ENCODE measurements around the gene NDFIP2. TPM values are rescaled to one million over a fixed set of nuclear protein-coding genes. Genes with fewer than 3 reads are reported as not detected.

Gene NDFIP2
- total RNA-seq, 3 donors from 2014 or later (not counting 1 experiment from before 2014, with no cell fraction given): 2.6 to 9.6 (median 3.6) TPM

GRCh38 chr13:79475569-79475968, 5.4 kb upstream of the NDFIP2 start:
- intact Hi-C loops (cut with micrococcal nuclease): no loop called here
- no peak for DNase-seq
- no peak overlapping the region for H3K27ac Mint-ChIP-seq
- TF ChIP-seq CTCF (IDR thresholded peaks at IDR 0.05): no peak
- ATAC-seq: no peak
- Histone ChIP-seq H3K36me3 (ENCODE audit: control insufficient read depth, insufficient read depth, low read length) (no peaks in the 10 kb centered on the region), H3K27me3 (ENCODE audit: control insufficient read depth, insufficient read depth, low read length) (no peaks in the 10 kb centered on the region), H3K27ac (ENCODE audit: low read length) (no peak overlapping the region), H3K9me3 (ENCODE audit: control insufficient read depth, insufficient read depth, low read length) (no peaks in the 10 kb centered on the region), H3K4me1 (ENCODE audit: control insufficient read depth, insufficient read depth, low read length) (no peaks in the 10 kb centered on the region), H3K4me3 (ENCODE audit: low read length) (no peak overlapping the region)
- WGBS (ENCODE audit: insufficient coverage): 100% methylated on average over 1 of the region's 1 CpG
- H3K4me1 Mint-ChIP-seq: peaks cover 12 to 13% of the 10 kb centered on the region in 2 donors
- peaks cover 4 to 11% of the 10 kb centered on the region in 2 donors for H3K27me3 Mint-ChIP-seq (ENCODE audit: low read depth in 2 of 2)
- no peaks in the 10 kb centered on the region for H3K36me3 Mint-ChIP-seq
- no peak overlapping the region for H3K4me3 Mint-ChIP-seq
- no peaks in the 10 kb centered on the region for H3K9me3 Mint-ChIP-seq

GRCh38 chr13:79477968-79478367, 3.0 kb upstream of the NDFIP2 start:
- H3K27me3 ChIP-seq (ENCODE audit: control insufficient read depth, insufficient read depth, low read length): peaks cover 5% of the 10 kb centered on the region
- WGBS (ENCODE audit: insufficient coverage): 93% methylated on average over 3 of the region's 3 CpGs
- no peak for ATAC-seq
- no peaks in the 10 kb centered on the region for H3K9me3 ChIP-seq (ENCODE audit: control insufficient read depth, insufficient read depth, low read length)
- no peaks in the 10 kb centered on the region for H3K36me3 ChIP-seq (ENCODE audit: control insufficient read depth, insufficient read depth, low read length)
- DNase-seq: no peak
- Mint-ChIP-seq H3K36me3 (no peaks in the 10 kb centered on the region), H3K4me1 (peaks cover 34 to 35% of the 10 kb centered on the region in 2 donors), H3K4me3 (no peak overlapping the region), H3K27ac (no peak overlapping the region), H3K27me3 (ENCODE audit: low read depth in 2 of 2) (peaks cover under 1 to 9% of the 10 kb centered on the region in 2 donors), H3K9me3 (no peaks in the 10 kb centered on the region)
- no peak for TF ChIP-seq CTCF (IDR thresholded peaks at IDR 0.05)
- H3K4me3 ChIP-seq (ENCODE audit: low read length): no peak overlapping the region
- peaks cover 11% of the 10 kb centered on the region for H3K4me1 ChIP-seq (ENCODE audit: control insufficient read depth, insufficient read depth, low read length)
- H3K27ac ChIP-seq (ENCODE audit: low read length): no peak overlapping the region
- intact Hi-C loops (cut with micrococcal nuclease): no loop called here

GRCh38 chr13:79479882-79480281, 1.1 kb upstream of the NDFIP2 start:
- intact Hi-C loops (cut with micrococcal nuclease): loop anchor here (5.0 kb wide), 2 partner anchors 57 to 997 kb away; no protein-coding TSS in a partner anchor
- no peak overlapping the region for H3K4me3 ChIP-seq (ENCODE audit: low read length)
- H3K9me3 Mint-ChIP-seq: no peaks in the 10 kb centered on the region
- H3K27ac Mint-ChIP-seq: peak overlapping the region; percentile 90 to 96
- peak overlapping the region; percentile 96 for H3K4me3 Mint-ChIP-seq
- DNase-seq (peak in 1 of 2 donors; percentile 42), ATAC-seq (peak in 1 of 3 donors; percentile 11)
- no peaks in the 10 kb centered on the region for H3K36me3 Mint-ChIP-seq
- H3K27ac ChIP-seq (ENCODE audit: low read length): no peak overlapping the region
- H3K27me3 Mint-ChIP-seq (ENCODE audit: low read depth in 2 of 2): peaks cover 10 to 14% of the 10 kb centered on the region in 2 donors
- TF ChIP-seq CTCF (IDR thresholded peaks at IDR 0.05): no peak
- peaks cover 20% of the 10 kb centered on the region for H3K27me3 ChIP-seq (ENCODE audit: control insufficient read depth, insufficient read depth, low read length)
- H3K36me3 ChIP-seq (ENCODE audit: control insufficient read depth, insufficient read depth, low read length): no peaks in the 10 kb centered on the region
- peaks cover 11% of the 10 kb centered on the region for H3K4me1 ChIP-seq (ENCODE audit: control insufficient read depth, insufficient read depth, low read length)
- H3K4me1 Mint-ChIP-seq: peaks cover 40 to 41% of the 10 kb centered on the region in 2 donors
- no peaks in the 10 kb centered on the region for H3K9me3 ChIP-seq (ENCODE audit: control insufficient read depth, insufficient read depth, low read length)
- WGBS (ENCODE audit: insufficient coverage): 29% methylated on average over 4 of the region's 5 CpGs

GRCh38 chr13:79481685-79482052, 714 bp downstream of the NDFIP2 start:
- Histone ChIP-seq H3K27ac (ENCODE audit: low read length) (no peak overlapping the region), H3K27me3 (ENCODE audit: control insufficient read depth, insufficient read depth, low read length) (peaks cover 26% of the 10 kb centered on the region), H3K4me1 (ENCODE audit: control insufficient read depth, insufficient read depth, low read length) (peaks cover 11% of the 10 kb centered on the region), H3K36me3 (ENCODE audit: control insufficient read depth, insufficient read depth, low read length) (no peaks in the 10 kb centered on the region), H3K4me3 (ENCODE audit: low read length) (peak overlapping the region; percentile 79), H3K9me3 (ENCODE audit: control insufficient read depth, insufficient read depth, low read length) (no peaks in the 10 kb centered on the region)
- 1% methylated on average over 12 of the region's 12 CpGs for WGBS (ENCODE audit: insufficient coverage)
- Mint-ChIP-seq H3K9me3 (no peaks in the 10 kb centered on the region), H3K27me3 (ENCODE audit: low read depth in 2 of 2) (peaks cover 15 to 26% of the 10 kb centered on the region in 2 donors), H3K4me1 (peaks cover 40 to 47% of the 10 kb centered on the region in 2 donors), H3K27ac (peak overlapping the region; percentile 90 to 96), H3K36me3 (peaks cover 8% of the 10 kb centered on the region), H3K4me3 (peak overlapping the region; percentile 96)
- intact Hi-C loops (cut with micrococcal nuclease): loop anchor here (1.0 to 5.0 kb wide), 3 partner anchors 30 to 996 kb away; no protein-coding TSS in a partner anchor
- DNase-seq (peak; percentile 33 to 64), ATAC-seq (peak; percentile 48 to 69 (median 64))
- TF ChIP-seq CTCF (IDR thresholded peaks at IDR 0.05): no peak
